Brain pericyte (primary cell): Measurements from ENCODE around the gene PXYLP1.

Source experiments
- DNase-seq: peaks from one replicate; pipeline ENCODE4 v3.0.0-alpha.2; 2012; ENCODE audit warnings: low read depth, low spot score

Gene PXYLP1

DNA sequence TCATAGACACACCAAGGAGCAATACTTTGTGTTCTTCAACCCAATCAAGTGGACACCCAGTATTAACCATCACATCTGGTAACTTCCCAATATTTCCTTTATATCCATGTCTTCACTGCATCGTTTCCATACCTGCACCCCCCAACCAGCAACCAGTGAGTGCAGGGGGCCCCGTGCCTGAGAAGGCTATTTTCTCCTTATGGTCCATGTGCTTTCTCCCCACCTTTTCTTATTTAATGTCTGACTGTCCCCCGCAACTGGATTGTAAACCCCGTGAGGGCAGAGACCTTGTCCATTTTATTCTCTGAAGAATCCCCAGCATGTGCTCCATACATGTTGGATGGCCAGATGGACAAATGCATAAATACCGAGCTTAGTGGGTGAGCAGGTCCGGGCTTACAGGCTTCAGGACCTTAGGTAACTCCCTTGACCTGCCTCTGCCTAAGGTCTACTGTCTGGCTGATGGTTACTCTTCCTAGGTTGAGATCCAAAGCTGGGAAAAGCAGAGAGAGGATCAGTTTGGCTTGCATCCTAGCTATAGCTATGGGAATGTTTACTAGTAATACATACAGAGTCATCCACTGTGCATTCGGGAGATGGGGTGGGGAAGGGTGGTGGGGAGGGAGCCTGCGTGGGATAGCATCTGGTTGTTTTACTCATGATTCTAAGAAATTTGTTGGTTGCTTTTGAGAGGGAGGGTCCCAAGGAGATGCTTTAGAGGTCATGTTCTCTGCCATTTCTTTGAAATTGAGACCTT lies 41.5 kb downstream of the PXYLP1 start:
- DNase-seq = no peak

DNA sequence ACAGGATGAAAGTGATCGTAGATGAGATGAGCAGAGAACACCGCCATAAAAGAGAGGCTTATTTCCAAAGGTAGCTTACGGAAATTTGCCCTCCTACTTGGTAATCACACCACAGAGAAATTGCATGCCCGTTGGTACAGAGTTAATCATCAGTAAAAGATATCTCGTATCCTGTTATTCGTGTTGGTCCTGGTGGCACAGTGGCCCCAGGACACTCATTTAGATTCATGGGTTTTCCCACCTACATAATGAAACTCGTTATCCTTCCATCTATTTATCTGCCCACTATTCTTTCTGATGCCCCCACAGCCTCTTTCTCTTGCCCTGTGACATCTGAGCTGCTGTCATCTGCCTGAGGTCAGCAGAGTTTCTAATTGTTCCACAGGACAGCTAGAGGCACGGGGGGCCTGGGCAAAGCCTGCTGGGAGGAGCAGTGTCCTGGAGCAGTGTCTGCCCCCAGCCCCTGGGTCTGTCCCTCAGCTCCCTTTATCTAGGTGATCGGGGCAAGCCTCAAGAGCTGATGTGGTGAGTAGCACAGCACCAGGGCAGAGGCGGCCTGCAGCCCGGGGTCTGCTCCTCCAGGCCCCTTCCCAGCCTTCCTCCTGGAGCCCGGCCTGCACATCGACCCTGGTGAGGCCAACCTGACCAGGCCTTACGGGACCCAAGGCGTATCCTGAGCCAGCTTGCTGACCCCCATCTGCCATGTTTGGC lies 42.2 kb downstream of the PXYLP1 start:
- no peak for DNase-seq

DNA sequence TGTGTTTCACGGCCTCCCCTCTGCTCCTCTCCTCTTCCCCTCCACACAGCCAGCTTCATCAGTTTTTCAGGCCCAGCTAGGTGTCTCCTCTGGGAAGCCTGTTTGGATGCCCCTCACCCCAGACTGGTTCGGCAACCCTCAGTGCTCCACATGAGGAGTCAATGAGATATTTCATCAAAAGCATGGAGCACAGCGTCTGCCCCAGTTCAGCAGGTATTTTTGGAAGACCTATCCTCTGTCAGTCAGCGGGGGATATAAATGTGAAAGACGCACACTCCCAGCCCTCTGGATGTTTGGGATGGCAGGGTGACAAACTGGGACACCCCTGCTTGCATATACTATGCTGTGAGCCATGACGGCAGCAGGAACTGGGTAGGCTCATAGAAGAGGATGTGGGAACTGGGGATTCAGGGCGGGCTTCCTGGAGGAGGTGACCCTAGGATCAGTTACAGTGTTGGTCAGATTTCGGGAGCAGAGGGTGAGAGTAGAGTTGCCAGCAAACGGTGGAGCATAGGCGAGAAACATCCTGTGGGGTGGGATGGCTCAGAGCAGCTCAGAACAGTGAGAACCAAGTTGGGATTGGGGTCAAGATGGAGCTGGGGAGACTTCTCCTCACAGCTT lies 42.9 kb downstream of the PXYLP1 start:
- no peak for DNase-seq

DNA sequence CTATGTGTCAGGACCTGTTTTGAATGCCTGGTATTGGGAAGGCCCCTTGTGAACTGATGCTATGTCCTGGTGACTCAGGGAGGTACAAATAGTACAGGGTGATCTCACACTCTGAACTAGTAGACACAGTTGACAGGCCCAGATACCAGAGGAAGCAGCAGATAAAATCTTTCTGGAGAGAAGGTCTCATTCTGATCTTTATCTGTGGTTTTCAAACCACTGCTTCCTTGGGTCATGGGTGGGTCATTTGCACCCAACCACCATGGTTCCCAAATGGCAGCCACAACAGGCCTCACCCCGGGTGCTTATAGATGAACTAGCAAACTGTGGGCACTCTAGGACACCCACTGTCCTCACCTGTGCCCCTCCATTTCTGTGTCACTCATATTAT lies 43.4 kb downstream of the PXYLP1 start:
- DNase-seq = no peak

DNA sequence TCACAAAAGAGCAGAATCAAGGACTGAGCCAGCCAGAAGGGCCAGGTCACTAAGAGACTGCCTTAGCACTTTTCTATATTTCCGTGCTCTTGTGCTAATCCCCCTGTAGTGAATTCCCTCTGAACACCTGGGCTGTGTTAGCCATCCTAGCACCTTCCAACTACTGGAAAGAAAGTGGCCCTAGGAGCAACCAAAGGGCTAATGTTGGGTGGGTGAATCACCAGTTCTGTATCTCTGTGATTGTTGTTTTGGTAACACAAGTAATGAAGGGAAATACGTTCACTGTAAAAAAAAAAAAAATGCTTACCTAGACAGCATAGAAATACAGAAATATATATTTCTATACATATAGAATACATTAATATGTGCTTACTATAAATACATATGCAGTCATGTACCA lies 43.9 kb downstream of the PXYLP1 start:
- DNase-seq = no peak

DNA sequence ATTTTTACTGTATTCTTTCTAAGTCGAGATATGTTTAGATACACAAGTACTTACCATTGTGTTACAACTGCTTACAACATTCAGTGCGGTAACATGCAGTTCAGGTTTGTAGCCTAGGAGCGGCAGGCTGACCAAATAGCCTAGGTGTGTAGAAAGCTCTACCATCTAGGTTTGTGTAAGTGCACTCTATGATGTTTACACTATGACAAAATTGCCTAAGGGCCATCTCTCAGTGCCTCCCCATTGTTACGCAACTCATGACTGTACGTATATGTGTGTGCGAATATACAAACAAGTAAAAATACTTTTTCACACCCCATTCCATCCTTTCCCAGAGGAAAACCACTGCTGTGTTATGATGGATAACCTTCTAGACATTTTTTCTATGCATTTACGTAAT lies 44.3 kb downstream of the PXYLP1 start:
- no peak for DNase-seq

DNA sequence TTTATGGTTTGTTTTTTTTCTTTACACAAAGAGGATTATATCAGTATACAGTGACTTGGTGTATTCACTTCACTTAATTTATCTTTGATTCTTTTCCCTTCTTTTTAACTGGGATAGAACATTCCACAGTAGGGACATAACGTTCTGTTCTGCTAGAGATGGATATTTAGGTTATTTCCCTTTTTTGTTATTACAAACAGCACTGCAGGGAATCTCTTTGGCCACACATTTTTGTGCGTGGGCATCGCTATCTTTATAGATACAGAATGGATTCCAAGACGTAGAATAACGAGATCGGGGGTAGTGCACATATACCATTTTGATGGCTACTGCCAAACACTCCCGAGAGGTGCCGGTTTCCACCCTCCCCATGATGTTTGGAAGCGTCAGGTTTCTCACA lies 44.8 kb downstream of the PXYLP1 start:
- no peak for DNase-seq

DNA sequence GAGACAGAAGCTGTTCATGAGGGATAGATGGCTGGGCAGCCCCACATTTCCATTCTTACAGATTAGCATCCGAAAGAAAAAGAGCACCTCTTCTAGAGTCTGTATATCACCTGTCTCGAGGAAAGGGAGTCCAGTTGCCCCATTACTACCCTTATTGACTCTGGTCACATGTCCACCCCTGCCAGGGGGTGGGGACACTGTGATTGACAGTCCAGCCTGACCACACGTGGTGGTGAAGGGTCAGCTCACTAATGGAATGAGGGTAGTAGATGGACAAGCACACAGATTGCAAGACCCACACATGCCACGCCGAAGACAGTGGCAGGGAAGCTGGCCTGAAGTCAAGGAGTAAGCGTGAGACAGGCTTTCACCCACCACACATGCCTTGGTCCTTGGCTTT lies 45.8 kb downstream of the PXYLP1 start:
- DNase-seq = no peak

DNA sequence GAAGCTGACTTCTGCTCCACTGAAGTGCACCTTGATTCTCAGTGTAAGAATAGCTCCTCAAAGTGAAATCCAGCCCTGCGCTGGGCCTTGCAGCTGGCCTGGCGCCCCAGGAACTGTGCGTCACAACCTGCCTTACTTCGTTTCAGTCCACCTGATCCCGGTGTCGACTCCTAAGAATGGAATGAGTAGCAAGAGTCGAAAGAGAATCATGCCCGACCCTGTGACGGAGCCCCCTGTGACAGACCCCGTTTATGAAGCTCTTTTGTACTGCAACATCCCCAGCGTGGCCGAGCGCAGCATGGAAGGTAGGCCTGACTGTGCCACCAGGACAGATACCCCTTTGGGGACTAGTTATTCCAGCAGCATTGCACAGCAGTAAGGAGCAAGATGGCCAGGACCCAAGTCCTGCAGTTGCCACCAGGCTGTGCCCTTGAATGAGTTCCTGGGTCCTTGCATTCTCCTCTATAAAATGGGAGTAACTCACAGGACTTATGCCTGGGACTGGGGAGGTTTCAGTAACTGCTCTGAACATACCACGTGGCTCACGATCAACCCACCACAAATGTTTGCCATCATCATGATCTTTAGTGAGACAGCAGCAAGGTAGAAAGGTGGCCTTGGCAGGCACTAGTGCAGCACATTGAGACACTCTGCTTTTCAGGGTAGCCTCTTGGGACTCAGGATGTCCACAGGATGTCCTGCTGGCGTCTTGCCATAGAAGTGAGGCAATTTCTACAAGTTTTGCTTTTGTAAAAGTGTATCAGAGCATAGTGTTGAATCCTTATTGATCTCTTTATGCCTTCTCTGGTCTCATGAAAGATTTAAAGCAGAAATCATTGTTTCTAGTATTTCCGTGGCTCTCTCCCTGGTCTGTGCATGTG lies 46.8 kb downstream of the PXYLP1 start:
- no peak for DNase-seq

DNA sequence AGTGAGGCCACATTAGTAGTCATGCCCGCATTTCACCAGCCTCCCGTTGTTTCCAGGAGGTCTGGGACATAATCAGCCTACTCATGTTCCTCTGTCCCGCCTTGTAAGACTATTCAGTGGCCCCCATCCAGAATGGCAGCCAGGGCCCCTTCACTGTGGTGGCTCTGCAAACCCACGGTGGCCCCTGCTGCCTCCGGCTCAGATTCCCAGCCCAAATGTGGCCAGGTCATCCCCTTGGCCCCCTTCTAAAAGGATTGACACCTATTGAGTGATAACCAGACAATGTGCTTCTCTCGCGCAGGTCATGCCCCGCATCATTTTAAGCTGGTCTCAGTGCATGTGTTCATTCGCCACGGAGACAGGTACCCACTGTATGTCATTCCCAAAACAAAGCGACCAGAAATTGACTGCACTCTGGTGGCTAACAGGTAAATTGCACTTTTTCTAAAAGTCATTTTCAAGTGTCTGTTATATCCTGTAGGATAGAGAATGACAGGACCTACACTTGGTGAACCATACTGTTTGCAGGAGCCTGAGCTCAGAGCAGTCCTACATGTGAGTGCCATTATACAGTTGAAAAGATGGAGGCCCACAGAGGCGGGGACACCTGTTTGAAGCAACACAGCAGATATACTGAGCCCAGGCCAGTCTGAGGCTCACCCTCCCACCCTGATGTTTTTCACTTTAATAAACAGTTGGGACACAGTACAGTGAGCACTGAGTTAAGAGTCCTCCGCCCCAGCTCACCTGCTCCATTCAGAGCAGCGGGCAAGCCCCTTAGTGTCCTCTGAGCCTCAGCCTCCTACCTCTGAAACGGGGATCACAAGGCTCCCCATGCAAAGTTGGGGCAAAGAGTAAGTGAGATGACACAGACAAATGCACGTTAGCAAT lies 47.7 kb downstream of the PXYLP1 start:
- DNase-seq = no peak

DNA sequence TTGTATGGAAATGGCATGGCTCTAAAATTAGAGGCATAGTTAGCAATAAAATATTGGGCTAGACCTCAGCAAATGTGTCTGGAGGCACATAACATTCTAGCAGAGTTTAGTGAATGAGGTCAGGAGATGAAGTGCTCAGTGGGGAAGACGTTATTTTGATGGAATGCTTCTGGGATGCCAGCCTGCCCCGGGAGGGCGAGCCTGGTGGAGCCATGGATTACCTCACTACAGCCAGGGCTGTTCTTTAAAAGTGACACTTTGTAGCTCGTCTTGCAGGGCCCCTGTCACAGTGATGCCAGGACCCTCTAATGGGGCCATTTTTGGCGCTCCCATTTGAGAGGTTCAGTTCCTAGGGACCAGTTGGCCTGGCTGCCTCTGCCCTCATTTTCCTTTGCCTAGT lies 48.5 kb downstream of the PXYLP1 start:
- no peak for DNase-seq

DNA sequence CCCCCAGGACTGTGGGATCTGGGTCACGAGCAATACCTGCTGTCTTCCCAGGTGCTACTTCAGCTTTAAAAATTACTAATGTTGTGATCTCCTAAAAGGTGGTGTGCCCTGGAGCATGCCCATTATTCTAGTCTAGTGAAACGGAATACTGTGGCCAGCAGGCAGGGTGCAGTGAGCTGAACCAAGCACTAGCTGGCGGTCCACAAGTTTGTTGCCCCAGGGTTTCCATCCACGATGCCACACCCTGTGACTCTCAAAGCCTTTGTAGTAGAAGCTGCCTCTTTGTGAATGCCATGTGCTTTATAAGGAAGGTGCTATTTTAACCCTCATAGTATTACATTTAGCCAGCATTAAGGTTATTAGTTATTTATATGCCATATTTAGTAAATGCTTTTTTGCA lies 49.1 kb downstream of the PXYLP1 start:
- no peak for DNase-seq

DNA sequence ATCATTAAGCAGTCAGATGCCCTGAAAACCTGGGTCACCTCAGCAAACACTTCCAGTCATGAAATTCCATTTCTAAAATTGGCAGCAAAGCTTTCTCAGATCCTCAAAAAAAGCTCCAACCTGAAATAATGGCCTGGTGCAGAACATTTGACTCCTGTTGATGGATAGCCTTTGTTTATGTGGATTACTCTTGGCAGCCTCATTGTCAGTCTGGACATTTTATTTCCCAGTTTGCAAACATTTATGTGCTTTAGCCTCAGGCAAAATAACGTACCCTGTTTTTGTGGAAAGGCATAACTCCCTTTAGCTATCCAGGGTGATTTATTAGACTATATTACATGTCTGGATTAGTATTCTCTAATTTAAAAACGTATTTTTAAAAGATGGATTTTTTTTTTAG lies 53.9 kb downstream of the PXYLP1 start:
- DNase-seq = no peak

DNA sequence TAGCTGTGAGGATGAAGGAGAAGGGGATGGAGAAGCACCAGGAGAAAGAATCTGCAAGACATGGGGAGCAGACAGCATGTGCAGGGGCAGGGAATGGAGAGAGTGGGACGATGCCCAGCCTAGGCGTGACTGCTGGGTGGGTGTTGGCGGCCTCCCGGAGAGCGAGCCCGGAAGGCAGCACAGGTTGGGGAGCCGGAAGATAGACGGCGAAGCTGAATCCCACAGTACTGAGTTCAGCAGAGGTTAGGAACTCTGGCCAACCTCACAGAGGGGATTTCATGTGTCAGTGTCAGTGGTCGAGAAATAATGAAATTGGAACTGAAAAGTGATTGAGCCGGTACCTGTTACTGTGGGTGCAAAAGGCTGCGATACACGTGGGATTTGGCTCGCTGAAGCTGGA lies 55.2 kb downstream of the PXYLP1 start:
- no peak for DNase-seq

DNA sequence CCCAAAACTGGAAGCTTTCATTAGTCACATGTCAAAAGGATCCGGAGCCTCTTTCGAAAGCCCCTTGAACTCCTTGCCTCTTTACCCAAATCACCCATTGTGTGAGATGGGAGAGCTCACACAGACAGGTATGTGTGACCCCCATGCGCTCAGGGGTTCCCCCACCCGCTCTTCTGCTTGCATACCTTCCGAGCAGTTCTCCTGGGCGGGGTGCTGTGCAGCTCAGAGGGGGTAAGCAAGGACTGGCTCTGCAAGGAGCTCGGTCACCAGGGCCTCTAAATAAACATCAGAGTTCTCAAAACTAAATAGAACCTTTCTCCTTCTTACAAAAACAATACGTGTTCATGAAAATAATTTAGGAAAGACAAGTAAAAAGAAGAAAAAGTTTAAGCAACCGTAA lies 55.7 kb downstream of the PXYLP1 start:
- DNase-seq = no peak

DNA sequence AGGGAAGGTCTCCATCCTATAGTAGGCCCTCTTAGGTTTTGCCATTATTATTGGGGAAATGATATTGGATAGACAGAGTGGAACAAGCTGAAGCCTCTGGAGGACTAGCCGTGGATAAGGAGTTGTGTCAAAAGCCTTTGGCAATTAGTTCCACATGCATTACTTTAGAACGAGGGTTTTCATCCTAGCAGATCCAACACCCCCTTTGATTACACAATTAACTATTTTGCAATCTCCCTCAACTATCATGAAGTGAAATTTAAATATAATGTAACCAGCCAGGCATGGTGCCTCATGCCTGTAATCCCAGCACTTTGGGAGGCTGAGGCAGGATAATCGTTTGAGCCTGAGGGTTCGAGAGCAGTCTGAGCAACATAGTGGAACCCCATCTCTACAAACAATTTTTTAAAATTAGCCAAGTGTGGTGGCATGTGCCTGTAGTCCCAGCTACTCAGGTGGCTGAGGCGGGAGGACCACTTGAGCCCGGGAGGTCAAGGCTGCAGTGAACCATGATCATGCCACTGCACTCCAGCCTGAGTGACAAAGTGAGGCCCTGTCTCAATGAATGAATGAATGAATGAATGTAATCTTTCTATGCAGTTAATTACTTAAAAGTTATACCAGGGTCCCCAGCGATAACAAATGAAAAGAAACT lies 56.8 kb downstream of the PXYLP1 start:
- no peak for DNase-seq

DNA sequence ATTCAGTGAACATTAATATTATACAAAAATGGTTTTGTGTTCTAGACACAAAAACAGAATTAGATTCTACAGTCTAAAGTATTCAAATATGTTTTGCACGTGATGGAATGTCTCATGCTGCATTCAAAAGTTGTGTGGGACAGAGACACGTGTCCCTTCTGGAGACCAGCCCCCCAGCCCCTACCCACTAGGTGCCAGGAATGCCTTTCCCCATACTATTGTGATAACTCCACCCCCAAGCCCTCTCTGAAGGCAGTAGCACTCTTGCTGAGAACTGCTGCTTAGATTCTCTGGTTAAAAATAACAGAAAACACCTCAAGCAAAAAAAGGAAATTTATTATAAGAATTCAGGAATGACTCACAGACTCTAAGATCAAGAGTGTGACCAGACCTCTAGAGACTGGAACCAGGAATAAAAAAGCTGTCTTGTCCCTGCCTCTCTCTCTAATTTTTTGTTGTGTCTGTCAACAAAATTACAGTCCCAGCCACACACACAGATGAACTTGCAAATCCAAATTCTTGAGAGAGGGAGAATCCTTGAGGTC lies 57.7 kb downstream of the PXYLP1 start:
- DNase-seq = no peak

DNA sequence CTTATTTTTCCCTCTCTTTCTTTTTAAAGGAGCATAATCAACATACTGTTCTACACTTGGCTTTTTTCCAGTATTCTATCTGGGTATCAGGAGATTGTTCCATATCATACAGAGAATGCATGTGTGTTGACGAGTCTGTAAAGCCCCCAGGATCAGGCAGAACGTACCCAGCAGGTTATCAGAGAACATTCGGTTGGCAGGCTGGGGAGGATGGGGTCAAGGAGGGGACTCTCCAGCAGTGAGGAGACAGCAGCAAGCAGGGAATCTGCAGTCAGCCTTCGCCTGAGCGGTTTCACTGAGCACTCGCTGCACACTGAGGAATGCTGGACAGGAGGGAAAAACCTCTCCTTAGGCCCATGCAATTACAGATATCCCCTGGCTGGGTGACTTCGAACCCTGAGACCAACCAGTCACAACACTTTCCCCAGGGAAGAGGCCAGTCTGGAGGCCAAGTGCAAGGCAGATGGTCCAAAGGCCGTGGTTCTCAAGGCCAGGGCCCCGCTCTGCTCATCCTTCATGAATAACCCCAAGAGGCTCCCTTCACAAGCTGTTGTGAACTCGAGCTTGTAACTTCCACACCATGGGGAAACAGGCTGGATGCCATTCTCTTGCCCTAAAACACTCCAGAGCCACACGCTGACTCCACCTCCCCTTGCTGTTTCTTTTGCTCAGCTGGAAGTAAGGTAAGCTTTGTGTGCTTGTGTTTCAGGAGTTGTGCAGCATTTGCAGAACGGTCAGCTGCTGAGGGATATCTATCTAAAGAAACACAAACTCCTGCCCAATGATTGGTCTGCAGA lies 60.1 kb downstream of the PXYLP1 start:
- DNase-seq = no peak

DNA sequence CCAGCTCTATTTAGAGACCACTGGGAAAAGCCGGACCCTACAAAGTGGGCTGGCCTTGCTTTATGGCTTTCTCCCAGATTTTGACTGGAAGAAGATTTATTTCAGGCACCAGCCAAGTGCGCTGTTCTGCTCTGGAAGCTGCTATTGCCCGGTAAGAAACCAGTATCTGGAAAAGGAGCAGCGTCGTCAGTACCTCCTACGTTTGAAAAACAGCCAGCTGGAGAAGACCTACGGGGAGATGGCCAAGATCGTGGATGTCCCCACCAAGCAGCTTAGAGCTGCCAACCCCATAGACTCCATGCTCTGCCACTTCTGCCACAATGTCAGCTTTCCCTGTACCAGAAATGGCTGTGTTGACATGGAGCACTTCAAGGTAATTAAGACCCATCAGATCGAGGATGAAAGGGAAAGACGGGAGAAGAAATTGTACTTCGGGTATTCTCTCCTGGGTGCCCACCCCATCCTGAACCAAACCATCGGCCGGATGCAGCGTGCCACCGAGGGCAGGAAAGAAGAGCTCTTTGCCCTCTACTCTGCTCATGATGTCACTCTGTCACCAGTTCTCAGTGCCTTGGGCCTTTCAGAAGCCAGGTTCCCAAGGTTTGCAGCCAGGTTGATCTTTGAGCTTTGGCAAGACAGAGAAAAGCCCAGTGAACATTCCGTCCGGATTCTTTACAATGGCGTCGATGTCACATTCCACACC lies 60.9 kb downstream of the PXYLP1 start:
- no peak for DNase-seq
